ENCODE measurements around the gene PTRH2.

Gene PTRH2

DNA sequence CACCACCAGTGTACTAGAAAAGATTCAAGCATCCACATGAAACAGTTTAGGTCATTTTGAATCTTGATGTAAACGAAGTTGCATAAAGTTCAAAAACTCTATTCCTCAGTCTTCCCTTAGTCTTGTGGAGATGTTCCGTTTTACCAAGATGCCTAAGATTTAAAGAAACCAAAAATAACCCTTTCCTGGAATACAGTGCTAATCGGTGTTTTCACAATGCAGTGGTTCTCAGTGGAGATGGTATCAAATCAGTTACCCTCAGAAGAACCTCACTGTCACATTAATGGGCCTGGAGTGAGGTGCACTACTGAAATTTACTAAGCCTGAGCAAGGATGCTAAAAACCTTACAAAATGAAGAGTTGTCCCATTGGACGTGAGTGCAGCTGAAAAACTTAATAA lies 9.1 kb downstream of the PTRH2 start:
- TF ChIP-seq GATA3 (IDR thresholded peaks at IDR 0.05; ENCODE audit: low read depth, low read length) (no peak), GATA2 (IDR thresholded peaks at IDR 0.05; ENCODE audit: low read depth, low read length) (no peak)

DNA sequence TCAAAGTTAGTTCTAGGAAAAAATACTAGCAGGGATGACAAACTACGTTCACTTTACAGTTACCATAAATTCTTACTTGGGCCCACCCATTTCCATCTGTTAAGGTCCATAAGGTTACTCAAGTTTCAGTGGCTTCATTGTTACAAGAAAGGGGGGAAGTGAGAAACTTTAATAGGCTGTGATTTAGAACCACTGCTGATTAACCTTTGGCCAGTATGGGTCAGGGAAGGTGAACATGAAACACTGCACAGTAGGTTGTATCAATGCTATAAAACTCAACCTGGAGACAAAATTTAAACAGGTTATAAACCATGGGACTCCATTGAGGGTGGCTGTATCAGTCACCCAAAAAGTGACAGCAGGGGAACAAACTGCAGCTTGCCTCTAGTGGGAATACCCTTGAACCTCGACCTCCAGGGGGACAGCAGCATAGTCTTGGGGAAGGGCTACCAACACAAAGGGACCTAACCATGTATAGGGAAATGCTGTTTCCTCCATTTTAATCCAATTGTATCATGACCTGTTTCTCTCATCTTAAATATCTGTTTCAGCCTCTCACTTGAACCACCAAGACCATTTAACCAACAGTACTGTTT lies 10.4 kb downstream of the PTRH2 start:
- no peak for TF ChIP-seq GATA3 (IDR thresholded peaks at IDR 0.05; ENCODE audit: low read depth, low read length)
- no peak for TF ChIP-seq GATA2 (IDR thresholded peaks at IDR 0.05; ENCODE audit: low read depth, low read length)

DNA sequence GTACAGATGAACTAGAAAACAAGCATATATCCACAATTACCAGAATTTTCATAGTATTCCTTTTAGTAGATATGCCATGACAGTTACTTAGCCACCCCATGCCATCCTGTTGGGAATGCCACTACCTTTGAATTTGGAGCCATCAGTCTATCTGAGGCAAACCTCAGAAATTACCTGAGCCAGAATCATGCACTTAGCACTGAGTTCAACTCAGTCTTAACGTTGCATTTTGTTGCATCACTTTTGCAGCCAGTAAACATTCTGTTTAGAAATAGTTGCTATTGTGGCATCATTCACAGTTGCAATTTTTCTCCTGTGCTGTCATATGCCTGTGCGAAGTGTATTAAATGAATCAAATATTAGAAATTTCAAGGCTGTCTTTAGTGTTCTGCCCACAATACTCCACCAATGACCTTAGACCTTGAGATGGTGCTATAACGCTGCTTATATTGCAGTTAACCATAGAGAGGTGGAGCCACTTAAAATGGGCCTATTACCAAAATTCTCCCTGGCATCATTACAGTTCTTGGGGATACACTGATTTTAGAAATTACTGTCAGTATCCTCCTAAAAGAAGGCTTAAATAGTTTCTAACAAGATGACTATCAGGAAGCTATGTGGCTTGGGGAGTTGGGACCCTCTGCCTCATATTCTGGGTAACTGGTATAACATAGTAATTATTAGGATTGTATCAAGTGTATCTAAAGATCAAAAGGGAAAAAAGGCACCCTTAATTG lies 11.1 kb downstream of the PTRH2 start:
- TF ChIP-seq GATA3 (IDR thresholded peaks at IDR 0.05; ENCODE audit: low read depth, low read length) (no peak), GATA2 (IDR thresholded peaks at IDR 0.05; ENCODE audit: low read depth, low read length) (no peak)

DNA sequence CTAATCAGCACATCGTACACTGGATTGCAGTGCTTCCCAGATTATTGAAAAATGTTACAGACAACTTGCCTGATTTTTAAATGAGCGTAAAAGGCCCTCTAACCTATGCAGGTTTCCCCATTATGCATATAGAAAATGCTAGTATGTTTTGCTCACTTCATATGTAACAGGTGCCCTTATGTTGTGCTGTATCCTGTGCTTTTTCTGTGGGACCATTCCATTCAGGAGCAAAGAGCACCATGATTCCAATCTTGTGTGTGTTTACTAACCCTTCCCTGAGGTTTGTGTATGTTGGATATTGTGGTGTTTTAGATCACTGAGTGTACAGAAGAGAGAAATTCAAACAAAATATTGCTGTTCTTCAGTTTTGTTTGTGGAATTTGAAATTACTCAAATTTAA lies 12.9 kb downstream of the PTRH2 start:
- TF ChIP-seq GATA2 (IDR thresholded peaks at IDR 0.05; ENCODE audit: low read depth, low read length) = no peak
- no peak for TF ChIP-seq GATA3 (IDR thresholded peaks at IDR 0.05; ENCODE audit: low read depth, low read length)

DNA sequence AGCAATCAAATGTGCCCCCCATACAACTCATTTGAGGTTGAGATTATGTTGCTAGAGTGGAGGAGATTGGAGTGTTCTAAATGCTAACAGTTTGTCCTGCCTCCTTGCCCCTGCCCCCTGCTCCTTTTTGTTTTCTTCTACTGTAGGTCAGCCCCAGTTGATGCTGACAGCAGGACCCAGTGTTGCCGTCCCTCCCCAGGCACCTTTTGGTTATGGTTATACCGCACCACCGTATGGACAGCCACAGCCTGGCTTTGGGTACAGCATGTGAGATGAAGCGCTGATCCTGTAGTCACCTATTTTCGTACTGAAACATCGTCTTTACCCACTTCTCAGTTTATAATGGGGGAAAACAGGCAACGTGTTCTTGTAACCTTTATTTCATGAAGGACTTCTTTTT lies 13.6 kb downstream of the PTRH2 start:
- TF ChIP-seq GATA2 (IDR thresholded peaks at IDR 0.05; ENCODE audit: low read depth, low read length) (no peak), GATA3 (IDR thresholded peaks at IDR 0.05; ENCODE audit: low read depth, low read length) (no peak)

DNA sequence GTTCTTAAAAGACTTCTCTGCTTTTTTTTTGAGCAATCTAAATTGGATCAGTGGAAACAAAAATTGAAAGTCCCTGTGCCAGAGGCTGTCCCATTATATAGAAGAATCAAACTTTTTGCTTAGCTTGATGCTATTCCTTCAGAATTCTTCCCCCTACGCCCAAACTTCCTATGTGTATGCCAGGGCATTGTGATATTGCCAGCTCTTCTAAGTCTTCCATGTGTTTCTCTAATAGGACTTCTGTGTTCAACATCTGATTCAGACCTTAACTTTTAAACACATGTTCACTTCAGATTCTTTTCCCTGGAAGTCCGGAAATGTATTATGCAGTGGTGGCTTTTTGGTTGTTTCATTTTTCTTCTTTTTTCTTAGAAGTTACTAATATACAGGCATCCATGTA lies 18.7 kb downstream of the PTRH2 start:
- no peak for TF ChIP-seq GATA3 (IDR thresholded peaks at IDR 0.05; ENCODE audit: low read depth, low read length)
- TF ChIP-seq GATA2 (IDR thresholded peaks at IDR 0.05; ENCODE audit: low read depth, low read length) = no peak

DNA sequence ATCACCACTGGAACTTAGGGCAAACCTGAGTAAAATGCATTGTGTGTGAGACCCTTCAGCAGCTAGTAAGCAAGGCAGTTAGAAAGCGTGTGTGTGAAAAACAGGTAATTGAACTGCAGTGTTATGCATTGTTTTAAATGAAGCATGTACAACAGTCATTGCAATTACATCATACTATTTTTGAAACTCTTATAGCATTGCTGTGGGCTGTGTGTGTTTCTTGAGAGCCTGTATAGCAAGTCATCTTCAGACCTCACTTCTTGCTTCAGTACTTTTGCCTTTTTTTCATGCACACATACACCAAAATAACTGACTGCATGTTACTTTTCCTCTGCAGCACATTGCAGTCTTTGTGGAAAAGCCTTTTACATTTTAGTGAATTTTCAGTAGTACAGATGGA lies 19.2 kb downstream of the PTRH2 start:
- TF ChIP-seq GATA2 (IDR thresholded peaks at IDR 0.05; ENCODE audit: low read depth, low read length) = no peak
- no peak for TF ChIP-seq GATA3 (IDR thresholded peaks at IDR 0.05; ENCODE audit: low read depth, low read length)

DNA sequence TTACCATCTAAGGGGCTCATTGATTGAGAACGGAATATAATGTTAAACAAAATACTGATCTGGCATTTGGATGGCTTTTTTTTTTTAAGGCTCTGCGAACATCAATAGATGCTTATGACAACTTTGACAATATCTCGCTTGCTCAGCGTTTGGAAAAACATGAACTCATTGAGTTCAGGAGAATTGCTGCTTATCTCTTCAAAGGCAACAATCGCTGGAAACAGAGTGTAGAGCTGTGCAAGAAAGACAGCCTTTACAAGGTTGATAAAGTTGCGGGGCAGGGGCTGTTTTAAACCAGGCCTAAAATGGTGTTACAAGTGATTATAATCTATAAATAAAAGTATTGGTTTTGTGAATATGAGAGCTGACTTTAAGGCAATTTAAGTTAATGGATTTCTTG lies 22.3 kb downstream of the PTRH2 start:
- TF ChIP-seq GATA2 (IDR thresholded peaks at IDR 0.05; ENCODE audit: low read depth, low read length) (no peak), GATA3 (IDR thresholded peaks at IDR 0.05; ENCODE audit: low read depth, low read length) (no peak)

DNA sequence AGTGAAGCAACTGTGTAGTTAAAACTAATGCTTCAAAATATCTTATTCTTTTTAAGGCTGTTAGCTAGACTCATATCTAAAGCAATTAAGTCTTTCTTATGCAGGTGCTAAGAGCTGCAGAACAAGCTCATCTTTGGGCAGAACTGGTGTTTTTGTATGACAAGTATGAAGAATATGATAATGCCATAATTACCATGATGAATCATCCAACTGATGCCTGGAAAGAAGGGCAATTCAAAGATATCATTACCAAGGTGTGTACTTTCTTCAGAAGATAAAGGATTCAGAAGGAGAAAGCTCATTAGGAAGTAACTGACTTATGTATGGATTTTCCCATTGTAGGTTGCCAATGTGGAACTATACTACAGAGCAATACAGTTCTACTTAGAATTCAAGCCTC lies 23.9 kb downstream of the PTRH2 start:
- TF ChIP-seq GATA2 (IDR thresholded peaks at IDR 0.05; ENCODE audit: low read depth, low read length) = no peak
- no peak for TF ChIP-seq GATA3 (IDR thresholded peaks at IDR 0.05; ENCODE audit: low read depth, low read length)

DNA sequence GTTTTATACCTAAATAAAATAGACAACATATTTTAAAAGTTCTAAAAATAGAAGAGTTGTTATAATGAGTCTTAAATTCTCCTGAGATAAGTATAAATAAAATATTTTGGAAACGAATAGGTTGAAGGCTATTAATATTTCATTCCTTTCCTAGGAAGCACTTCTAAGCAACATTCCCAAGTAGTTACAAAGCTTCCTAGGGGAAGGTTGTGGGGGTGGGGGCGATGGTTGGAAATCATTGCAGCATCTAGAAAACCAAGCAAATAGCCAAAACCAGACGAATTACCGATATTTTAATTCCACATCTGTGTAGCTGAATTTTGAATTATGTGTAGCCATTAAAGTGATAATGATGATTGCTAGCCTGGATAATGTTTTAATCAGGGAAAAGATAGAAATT lies 26.9 kb downstream of the PTRH2 start:
- TF ChIP-seq GATA3 (IDR thresholded peaks at IDR 0.05; ENCODE audit: low read depth, low read length) (no peak), GATA2 (IDR thresholded peaks at IDR 0.05; ENCODE audit: low read depth, low read length) (no peak)

DNA sequence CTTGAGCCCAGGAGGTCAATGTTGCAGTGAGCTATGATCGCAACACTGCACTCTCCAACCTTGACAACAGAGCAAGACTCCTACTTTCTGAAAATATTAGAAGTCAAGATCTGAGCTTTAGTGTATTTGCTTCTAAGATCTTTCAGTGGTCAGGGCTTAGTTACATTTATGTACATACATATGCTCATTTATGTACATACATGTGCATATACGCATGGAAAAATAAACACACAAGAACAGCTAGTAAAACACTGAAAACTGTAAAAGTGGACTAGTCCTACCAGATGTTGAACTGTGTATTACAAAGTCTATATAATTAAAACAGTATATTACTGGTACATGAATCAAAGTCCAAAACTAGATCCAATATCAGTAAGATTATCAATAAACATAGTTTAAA lies 28.3 kb downstream of the PTRH2 start:
- TF ChIP-seq GATA2 (IDR thresholded peaks at IDR 0.05; ENCODE audit: low read depth, low read length) (no peak), GATA3 (IDR thresholded peaks at IDR 0.05; ENCODE audit: low read depth, low read length) (no peak)

DNA sequence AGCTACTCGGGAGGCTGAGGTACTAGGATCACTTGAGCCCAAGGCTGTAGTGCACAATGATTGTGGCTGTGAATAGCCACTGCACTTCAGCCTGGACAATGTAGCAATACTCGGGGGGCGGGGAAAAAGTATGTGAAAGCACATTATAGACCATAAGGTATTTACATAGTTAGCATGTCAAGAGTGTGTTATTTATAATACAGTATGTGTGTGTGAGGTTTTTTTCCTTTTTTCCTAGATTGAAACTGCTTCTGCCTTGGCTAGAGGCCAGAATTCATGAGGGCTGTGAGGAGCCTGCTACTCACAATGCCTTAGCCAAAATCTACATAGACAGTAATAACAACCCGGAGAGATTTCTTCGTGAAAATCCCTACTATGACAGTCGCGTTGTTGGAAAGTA lies 30.5 kb downstream of the PTRH2 start:
- TF ChIP-seq GATA2 (IDR thresholded peaks at IDR 0.05; ENCODE audit: low read depth, low read length) = no peak

DNA sequence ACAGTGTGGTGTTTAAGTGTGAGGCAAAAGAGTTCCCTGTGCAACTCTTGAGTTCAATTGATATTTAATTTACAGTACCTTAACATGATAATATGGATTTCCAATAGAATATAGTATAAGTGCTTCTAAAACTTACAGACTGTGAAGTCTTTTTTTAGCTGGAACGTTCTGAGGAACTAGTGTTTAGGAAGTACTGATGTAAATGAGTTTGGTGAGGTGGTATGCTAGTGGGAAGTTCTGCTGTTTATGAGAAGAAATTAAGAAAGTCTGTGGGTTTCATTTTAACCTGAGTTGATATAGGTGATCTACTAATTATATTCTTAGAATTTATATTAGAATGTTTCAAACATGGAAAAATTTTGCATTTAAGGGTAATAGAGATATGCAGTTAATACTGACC lies 32.0 kb downstream of the PTRH2 start:
- TF ChIP-seq GATA3 (IDR thresholded peaks at IDR 0.05; ENCODE audit: low read depth, low read length) = no peak
- TF ChIP-seq GATA2 (IDR thresholded peaks at IDR 0.05; ENCODE audit: low read depth, low read length) = no peak

DNA sequence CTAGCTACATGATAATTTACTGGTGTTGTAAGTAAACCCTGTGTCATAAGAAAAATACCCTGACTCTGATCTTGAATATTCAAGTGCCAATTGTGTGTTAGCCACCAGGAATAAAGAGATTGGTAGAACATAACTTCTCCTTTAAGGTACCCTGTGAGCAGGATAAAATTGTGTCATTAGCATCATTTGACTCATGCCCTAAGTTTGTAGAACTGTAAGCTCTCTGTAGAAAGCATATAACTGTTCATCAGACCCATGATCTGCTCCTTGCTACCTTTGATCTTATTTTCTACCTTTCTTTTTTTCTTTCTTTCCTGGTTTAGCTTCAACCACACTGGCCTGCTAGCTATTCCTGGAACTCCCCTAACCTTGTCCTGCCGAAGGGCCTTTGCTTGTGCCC lies 35.8 kb downstream of the PTRH2 start:
- TF ChIP-seq GATA2 (IDR thresholded peaks at IDR 0.05; ENCODE audit: low read depth, low read length) (no peak), GATA3 (IDR thresholded peaks at IDR 0.05; ENCODE audit: low read depth, low read length) (no peak)

DNA sequence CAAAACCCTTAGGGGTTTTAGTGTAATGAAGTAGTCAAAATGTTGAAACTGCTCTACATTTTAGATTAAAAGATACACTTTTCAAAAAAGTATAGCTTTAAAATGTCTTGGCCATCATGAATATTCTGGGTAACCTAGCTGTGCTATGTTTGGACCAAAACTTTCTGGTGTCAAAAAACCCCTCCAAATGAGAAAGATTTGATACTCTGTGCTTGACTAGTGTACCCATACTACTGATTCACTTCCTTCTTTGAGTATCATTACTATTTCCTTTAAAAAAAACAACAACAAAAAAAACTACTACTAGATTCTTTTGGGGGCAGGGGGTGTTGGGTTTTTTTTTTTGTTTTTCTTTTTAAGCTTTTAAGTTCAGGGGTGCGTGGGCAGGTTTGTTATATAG lies 37.3 kb downstream of the PTRH2 start:
- TF ChIP-seq GATA2 (IDR thresholded peaks at IDR 0.05; ENCODE audit: low read depth, low read length) = no peak
- no peak for TF ChIP-seq GATA3 (IDR thresholded peaks at IDR 0.05; ENCODE audit: low read depth, low read length)

DNA sequence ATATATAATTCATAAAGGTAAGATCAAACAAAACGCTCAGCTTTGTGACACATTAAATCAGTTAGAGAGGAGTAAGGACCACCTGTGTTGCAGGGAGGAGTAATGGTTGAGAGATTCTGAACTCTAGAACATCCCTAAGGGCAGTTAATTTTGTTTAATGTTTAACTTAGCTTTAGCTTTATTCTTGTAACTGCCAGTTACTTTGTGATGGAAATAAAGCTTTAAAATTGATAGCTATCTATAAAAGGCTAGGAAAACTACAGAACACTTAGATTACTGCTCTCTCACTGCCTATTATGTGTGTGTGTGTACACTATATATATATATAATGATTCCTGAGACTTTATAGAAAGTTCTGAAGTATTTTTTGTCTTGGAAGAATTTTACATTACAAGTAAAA lies 37.8 kb downstream of the PTRH2 start:
- TF ChIP-seq GATA3 (IDR thresholded peaks at IDR 0.05; ENCODE audit: low read depth, low read length) (no peak), GATA2 (IDR thresholded peaks at IDR 0.05; ENCODE audit: low read depth, low read length) (no peak)
